SJSA1 (cell line): ENCODE measurements around the gene RHBDD3. TPM values are rescaled to one million over a fixed set of nuclear protein-coding genes. Genes with fewer than 3 reads are reported as not detected.

Source experiments
- total RNA-seq: library from RNA; depleted of rRNA; stranded (reverse); fragments of >200 nt; shearing (Covaris generic); gene quantifications from 2 replicates; pipeline ENCODE4 v1.2.3, GENCODE V29; 2014; rRNA removed

The RHBDD3 gene
- total RNA-seq, 1 experiment from 2014 or later: 26.5 TPM

Other genes starting within 250 kb of the RHBDD3 start
- not detected in 2 replicates for gene C22orf31, start 206.2 kb downstream of the RHBDD3 start, total RNA-seq
- 5.9 and 10.1 TPM in 2 replicates for gene KREMEN1, start 194.9 kb downstream of the RHBDD3 start, total RNA-seq
- gene EMID1, start 62.1 kb downstream of the RHBDD3 start, total RNA-seq: 45.6 and 78.9 TPM in 2 replicates
- gene EWSR1, start 287 bp upstream of the RHBDD3 start, total RNA-seq: 200 and 297 TPM in 2 replicates
- gene GAS2L1, start 38.7 kb upstream of the RHBDD3 start, total RNA-seq: 10.4 and 12.5 TPM in 2 replicates
- not detected in 2 replicates for gene RASL10A, start 47.7 kb upstream of the RHBDD3 start, total RNA-seq
- 48.3 and 70.2 TPM in 2 replicates for gene AP1B1, start 120.6 kb upstream of the RHBDD3 start, total RNA-seq
- gene RFPL1, start 170.6 kb upstream of the RHBDD3 start, total RNA-seq: not detected in 2 replicates
- gene NEFH, start 212.2 kb upstream of the RHBDD3 start, total RNA-seq: not detected in 2 replicates